DOHH2 (cell line): ENCODE measurements around the gene ARMC9.

Experiments used
- H3F3A ChIP-seq: fragments of 200-600 bp; sonication (generic), shearing (Covaris generic); 2 replicates; pipeline ENCODE4 v1.6.0; 2016; ENCODE audit warnings: antibody characterized with exemption, mild to moderate bottlenecking; ENCODE audit not compliant: control insufficient read depth, insufficient read depth
- H3K27ac ChIP-seq: fragments of 200-600 bp; sonication (generic); 2 replicates; pipeline ENCODE4 v1.5.1; 2014; ENCODE audit warnings: low read depth, mild to moderate bottlenecking, low read length, moderate library complexity
- H3K27me3 ChIP-seq: fragments of 200-600 bp; sonication (generic); 2 replicates; pipeline ENCODE4 v1.6.1; 2014; ENCODE audit warnings: mild to moderate bottlenecking, low read length, mixed read lengths; ENCODE audit not compliant: control insufficient read depth
- H3K36me3 ChIP-seq: fragments of 200-600 bp; sonication (generic); 2 replicates; pipeline ENCODE4 v1.6.1; 2014; ENCODE audit warnings: mild to moderate bottlenecking, low read length, moderate library complexity, mixed read lengths; ENCODE audit not compliant: control insufficient read depth
- H3K4me1 ChIP-seq: fragments of 200-600 bp; sonication (generic); 2 replicates; pipeline ENCODE4 v1.6.1; 2014; ENCODE audit warnings: mild to moderate bottlenecking, low read length, mixed read lengths; ENCODE audit not compliant: control insufficient read depth
- H3K4me2 ChIP-seq: fragments of 200-600 bp; sonication (generic); 2 replicates; pipeline ENCODE4 v1.6.0; 2014; ENCODE audit warnings: mild to moderate bottlenecking, low read length, moderate library complexity
- H3K4me3 ChIP-seq: fragments of 200-600 bp; sonication (generic); 2 replicates; pipeline ENCODE4 v1.5.1; 2014; ENCODE audit warnings: mild to moderate bottlenecking, low read length, mixed read lengths
- H3K79me2 ChIP-seq: fragments of 200-600 bp; sonication (generic); 2 replicates; pipeline ENCODE4 v1.6.1; 2014; ENCODE audit warnings: mild to moderate bottlenecking, low read length, mixed read lengths; ENCODE audit not compliant: control insufficient read depth
- H3K9me2 ChIP-seq: fragments of 200-600 bp; sonication (generic); replicated peaks from 2 replicates; pipeline ENCODE4 v1.6.1; 2014; ENCODE audit warnings: mild to moderate bottlenecking, low read length, mixed read lengths; ENCODE audit not compliant: control insufficient read depth
- H3K9me3 ChIP-seq: fragments of 200-600 bp; sonication (generic); 2 replicates; pipeline ENCODE4 v1.6.1; 2014; ENCODE audit warnings: antibody characterized with exemption, low read length, mixed read lengths; ENCODE audit not compliant: control insufficient read depth, insufficient read depth
- H4K20me1 ChIP-seq: fragments of 200-600 bp; sonication (generic); 2 replicates; pipeline ENCODE4 v1.6.0; 2014; ENCODE audit warnings: low read depth, mild to moderate bottlenecking, antibody characterized with exemption, low read length, moderate library complexity; ENCODE audit not compliant: control insufficient read depth, insufficient read depth
- CTCF ChIP-seq: fragments of 200-600 bp; sonication (generic); IDR thresholded peaks from one replicate; pipeline ENCODE4 v1.5.1; 2014; ENCODE audit warnings: antibody characterized with exemption, mild to moderate bottlenecking, low read depth, low read length; ENCODE audit not compliant: poor library complexity, severe bottlenecking
- EZH2phosphoT487 ChIP-seq: fragments of 200-600 bp; sonication (generic); IDR thresholded peaks from 2 replicates; pipeline ENCODE4 v1.6.1; 2017; ENCODE audit warnings: borderline replicate concordance, mild to moderate bottlenecking, antibody characterized with exemption, low read length, moderate library complexity, mixed read lengths

Gene ARMC9

GRCh38 chr2:231319867-231320266 is 121.4 kb downstream of the ARMC9 start:
- Histone ChIP-seq H3K27ac (peak overlapping the region; percentile 25), H3K4me2 (peak overlapping the region; percentile 45; the same call in 1 of the 2 replicates), H3K36me3 (0 out of 2 replicates have a peak, but pooled peaks cover 3% of the 10 kb centered on the region), H3K4me3 (no peak overlapping the region), H3K9me2 (no peaks in the 10 kb centered on the region), H3K4me1 (peaks cover 73% of the 10 kb centered on the region), H3K27me3 (no peaks in the 10 kb centered on the region), H4K20me1 (no peaks in the 10 kb centered on the region), H3K79me2 (no peaks in the 10 kb centered on the region), H3F3A (peaks cover 18% of the 10 kb centered on the region), H3K9me3 (peaks cover 7% of the 10 kb centered on the region; the same call in 1 of the 2 replicates)
- TF ChIP-seq CTCF (no peak), EZH2phosphoT487 (no peak)

GRCh38 chr2:231321021-231321420 is 122.6 kb downstream of the ARMC9 start:
- no peaks in the 10 kb centered on the region for H3K79me2 ChIP-seq
- H3K27me3 ChIP-seq: no peaks in the 10 kb centered on the region
- H3F3A ChIP-seq: peaks cover 12% of the 10 kb centered on the region

DNA sequence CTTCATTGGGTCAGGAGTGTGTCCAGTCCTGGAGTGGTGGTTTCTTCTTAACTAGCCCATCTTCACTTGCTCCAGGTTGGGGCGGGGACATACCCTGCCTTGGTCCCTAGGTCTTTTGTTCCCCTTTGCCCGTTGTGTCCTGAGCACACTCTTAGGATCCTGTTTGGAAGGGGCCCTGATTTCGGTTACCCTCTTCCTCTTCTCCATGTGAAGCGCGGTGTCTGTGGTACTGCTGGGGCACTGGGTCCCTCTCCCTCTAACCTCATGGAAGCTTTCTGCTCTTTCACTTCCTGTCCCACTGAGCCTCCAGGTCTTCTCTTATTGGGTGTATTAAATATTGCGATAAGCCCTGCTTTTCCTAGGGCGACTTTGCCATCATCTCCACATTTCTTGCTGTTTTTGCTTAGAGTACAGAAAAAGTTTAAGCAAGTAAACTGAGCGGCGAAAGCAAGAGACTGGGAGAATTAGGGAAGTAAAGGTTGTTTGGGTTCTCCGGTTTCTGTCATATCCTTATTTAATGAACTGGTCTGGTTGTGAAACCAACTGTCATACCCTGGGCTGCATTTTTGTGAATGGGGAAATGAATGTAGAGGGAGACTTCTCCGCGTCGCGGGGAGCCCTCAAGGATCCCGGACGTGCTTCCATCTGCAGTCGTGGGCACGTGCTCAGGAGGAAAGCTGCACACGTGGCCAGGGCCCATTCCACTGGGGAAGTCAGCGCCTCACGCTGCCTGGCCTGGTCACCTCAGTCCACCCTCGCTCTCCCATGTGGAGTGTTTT is 123.3 kb downstream of the ARMC9 start:
- peaks cover 7% of the 10 kb centered on the region; the same call in 1 of the 2 replicates for H3K9me3 ChIP-seq
- no peaks in the 10 kb centered on the region for H3K27me3 ChIP-seq
- H3K36me3 ChIP-seq: 0 out of 2 replicates have a peak, but pooled peaks cover 3% of the 10 kb centered on the region
- no peaks in the 10 kb centered on the region for H4K20me1 ChIP-seq
- no peak for TF ChIP-seq CTCF
- no peak for TF ChIP-seq EZH2phosphoT487
- no peaks in the 10 kb centered on the region for H3K79me2 ChIP-seq
- H3K4me1 ChIP-seq: peaks cover 54% of the 10 kb centered on the region
- H3K27ac ChIP-seq: no peak overlapping the region
- peak overlapping the region; percentile 41 for H3K4me2 ChIP-seq
- peaks cover 9% of the 10 kb centered on the region; the same call in 1 of the 2 replicates for H3F3A ChIP-seq
- no peaks in the 10 kb centered on the region for H3K9me2 ChIP-seq
- peak overlapping the region; percentile 5; the same call in 1 of the 2 replicates for H3K4me3 ChIP-seq

More at GRCh38 chr2:231321021-231321420, 122.6 kb downstream of the ARMC9 start:
- Histone ChIP-seq H3K9me3 (peaks cover 7% of the 10 kb centered on the region; the same call in 1 of the 2 replicates), H4K20me1 (no peaks in the 10 kb centered on the region), H3K9me2 (no peaks in the 10 kb centered on the region), H3K4me2 (peak overlapping the region; percentile 41; the same call in 1 of the 2 replicates), H3K36me3 (0 out of 2 replicates have a peak, but pooled peaks cover 3% of the 10 kb centered on the region), H3K27ac (no peak overlapping the region), H3K4me1 (peaks cover 61% of the 10 kb centered on the region), H3K4me3 (no peak overlapping the region)
- TF ChIP-seq EZH2phosphoT487 (no peak), CTCF (no peak)
